Activated CD4-positive, alpha-beta T cell treated with anti-CD3 and anti-CD28 coated beads, Interleukin-2, amount 50 U/mL, for 4 hours (primary cell): ENCODE measurements around the gene GUCY1A1.

Source experiments
- DNase-seq, 2 experiments: peaks; one replicate each; pipeline ENCODE4 v3.0.0-alpha.2; 2020

Gene GUCY1A1

GRCh38 chr4:155745984-155746383, 79.3 kb downstream of the GUCY1A1 start:
- DNase-seq = no peak

GRCh38 chr4:155748039-155748438, 81.4 kb downstream of the GUCY1A1 start:
- no peak for DNase-seq

GRCh38 chr4:155749041-155749440, 82.4 kb downstream of the GUCY1A1 start:
- DNase-seq = no peak

- DNase-seq = no peak
These were observed 84.9 kb downstream of the GUCY1A1 start for GRCh38 chr4:155751569-155751968.

GRCh38 chr4:155757745-155758265, 91.2 kb downstream of the GUCY1A1 start:
- DNase-seq = no peak

- DNase-seq = peak; percentile 17 to 22
These were observed 92.1 kb downstream of the GUCY1A1 start, which contains the start of gene GUCY1B1 for GRCh38 chr4:155758481-155759371. Gene GUCY1B1, plus strand, starts transcription at chr4:155759021. Its CDS starts 120 bp downstream, at chr4:155759141.

GRCh38 chr4:155759372-155760252, 93.0 kb downstream of the GUCY1A1 start:
- no peak for DNase-seq

GRCh38 chr4:155761047-155761446, 94.4 kb downstream of the GUCY1A1 start:
- no peak for DNase-seq

- DNase-seq = no peak
These were observed 95.3 kb downstream of the GUCY1A1 start for GRCh38 chr4:155761916-155762315.

- DNase-seq = no peak
These were observed 95.7 kb downstream of the GUCY1A1 start for GRCh38 chr4:155762334-155762733.

GRCh38 chr4:155763551-155763950, 96.9 kb downstream of the GUCY1A1 start:
- no peak for DNase-seq

- DNase-seq = no peak
These were observed 98.5 kb downstream of the GUCY1A1 start for GRCh38 chr4:155765149-155765548.

- no peak for DNase-seq
These were observed 100.0 kb downstream of the GUCY1A1 start for GRCh38 chr4:155766622-155767021.

GRCh38 chr4:155768370-155768769, 101.7 kb downstream of the GUCY1A1 start:
- no peak for DNase-seq

GRCh38 chr4:155769090-155769489, 102.4 kb downstream of the GUCY1A1 start:
- DNase-seq = no peak

GRCh38 chr4:155772459-155773195, 106.0 kb downstream of the GUCY1A1 start:
- no peak for DNase-seq

- no peak for DNase-seq
These were observed 106.7 kb downstream of the GUCY1A1 start for GRCh38 chr4:155773196-155773800.

- no peak for DNase-seq
These were observed 107.4 kb downstream of the GUCY1A1 start for GRCh38 chr4:155774033-155774432.

GRCh38 chr4:155777971-155778735, 111.5 kb downstream of the GUCY1A1 start:
- no peak for DNase-seq

GRCh38 chr4:155780775-155781174, 114.1 kb downstream of the GUCY1A1 start:
- no peak for DNase-seq

GRCh38 chr4:155781249-155781831, 114.7 kb downstream of the GUCY1A1 start:
- no peak for DNase-seq
